ENCODE data around the gene VMP1. TPM values are rescaled to one million over a fixed set of nuclear protein-coding genes. Genes with fewer than 3 reads are reported as not detected.
A peak's percentile ranks its signal among the peaks of the same experiment; 100 is the strongest.

The VMP1 gene
- polyA plus RNA-seq, 2 of the 4 experiments (the other 2 are of a cell fraction), result 395 to 726 TPM

- WGBS (ENCODE audit: missing lambda C conversion rate), result 70% methylated on average over 1 of the region's 1 CpG
- POLR2A ChIA-PET, result no interaction called here
- TF ChIP-seq RCOR1 (IDR thresholded peaks at IDR 0.05; ENCODE audit: low read depth, low read length) (no peak), TFCP2L1 (CRISPR knock-in tag; IDR thresholded peaks at IDR 0.05) (no peak), RNF2 (IDR thresholded peaks at IDR 0.05; ENCODE audit: borderline replicate concordance, low read depth) (no peak), POLR2AphosphoS2 (conservative IDR thresholded peaks at IDR 0.05; ENCODE audit: low read length) (no peak), EP300 (IDR thresholded peaks at IDR 0.05) (no peak), SREBF2 (IDR thresholded peaks at IDR 0.05) (no peak), JUNB (IDR thresholded peaks at IDR 0.05) (no peak), RFX5 (IDR thresholded peaks at IDR 0.05) (no peak), HOXA7 (CRISPR knock-in tag; IDR thresholded peaks at IDR 0.05) (no peak), ZFP36 (IDR thresholded peaks at IDR 0.05; ENCODE audit: borderline replicate concordance, partially characterized antibody) (no peak), CBX2 (IDR thresholded peaks at IDR 0.05; ENCODE audit: borderline replicate concordance, low read depth) (no peak), RARB (CRISPR knock-in tag; IDR thresholded peaks at IDR 0.05) (no peak), GATA3 (IDR thresholded peaks at IDR 0.05; ENCODE audit: borderline replicate concordance) (no peak), CHD4 (IDR thresholded peaks at IDR 0.05; ENCODE audit: borderline replicate concordance) (no peak), EHF (CRISPR knock-in tag; IDR thresholded peaks at IDR 0.05) (no peak), ZNF302 (CRISPR knock-in tag; IDR thresholded peaks at IDR 0.05) (no peak), REST (IDR thresholded peaks at IDR 0.05) (no peak), HES2 (IDR thresholded peaks at IDR 0.05) (no peak), BHLHE40 (IDR thresholded peaks at IDR 0.05; ENCODE audit: low read depth, low read length) (no peak)
- DNase-seq (ENCODE audit: low read depth in 1 of 2, low spot score in 1 of 2), result no peak
- Histone ChIP-seq H3K9me3 (no peaks in the 10 kb centered on the region), H3K4me1 (peaks cover 41% of the 10 kb centered on the region), H3K4me2 (no peak overlapping the region), H3K27ac (no peak overlapping the region), H3K4me3 (no peak overlapping the region)
- CTCF ChIA-PET, result interaction anchor here (1.5 to 2.6 kb wide), 3 partner anchors 11 to 24 kb away, joined by 4 to 12 read pairs (median 5); partner anchors contain the start of gene VMP1
- 0 out of 6 replicates have a peak, but pooled peaks have one; percentile 9 to 11 for ATAC-seq
- no peak for FAIRE-seq
These were observed 15.6 kb downstream of the VMP1 start for GRCh38 chr17:59723041-59723440.

- POLR2A ChIA-PET, result no interaction called here
- FAIRE-seq, result no peak
- WGBS (ENCODE audit: missing lambda C conversion rate), result 87% methylated on average over 1 of the region's 1 CpG
- no peak; a peak in 1 of 6 replicates for ATAC-seq
- Histone ChIP-seq H3K9me3 (no peaks in the 10 kb centered on the region), H3K4me1 (peaks cover 47% of the 10 kb centered on the region), H3K4me2 (peak overlapping the region; percentile 2; the same call in 1 of the 3 replicates), H3K27ac (0 out of 6 replicates have a peak overlapping the region, but pooled peaks of 1 of the 2 experiments have one; percentile 12), H3K4me3 (no peak overlapping the region)
- DNase-seq (ENCODE audit: low read depth in 1 of 2, low spot score in 1 of 2), result no peak
- CTCF ChIA-PET, result interaction anchor here (1.2 to 1.6 kb wide), 2 partner anchors 12 to 30 kb away, joined by 3 to 4 read pairs; no protein-coding TSS in a partner anchor
- TF ChIP-seq MAFK (IDR thresholded peaks at IDR 0.05; ENCODE audit: partially characterized antibody), result peak; percentile 91
- no peak for TF ChIP-seq SREBF2 (IDR thresholded peaks at IDR 0.05)
These were observed 16.2 kb downstream of the VMP1 start for GRCh38 chr17:59723607-59724006.

- peaks cover 66% of the 10 kb centered on the region for H3K4me1 ChIP-seq
- H3K9me3 ChIP-seq, result no peaks in the 10 kb centered on the region
- no peak for DNase-seq (ENCODE audit: low read depth in 1 of 2, low spot score in 1 of 2)
- peak overlapping the region in 1 of 2 experiments; percentile 13; a peak in 1 of 6 replicates for H3K27ac ChIP-seq
- peak overlapping the region; percentile 57 for H3K4me2 ChIP-seq
- CTCF ChIA-PET, result interaction anchor here (1.5 to 2.4 kb wide), 4 partner anchors 21 to 189 kb away, joined by 3 to 9 read pairs (median 6); no protein-coding TSS in a partner anchor
- no peak for FAIRE-seq
- no peak for TF ChIP-seq EP300 (IDR thresholded peaks at IDR 0.05)
- peak; percentile 97 to 98 for TF ChIP-seq CEBPB (IDR thresholded peaks at IDR 0.05)
- TF ChIP-seq HES2 (IDR thresholded peaks at IDR 0.05), result peak; percentile 88
- TF ChIP-seq HOXA7 (CRISPR knock-in tag; IDR thresholded peaks at IDR 0.05), result no peak
- POLR2A ChIA-PET, result interaction anchor here (0.6 to 1.7 kb wide), 4 partner anchors 17 to 239 kb away, joined by 3 to 4 read pairs (median 3); partner anchors contain the start of genes PTRH2, RNFT1 and VMP1
- ATAC-seq, result no peak
- 10% methylated on average over 2 of the region's 2 CpGs for WGBS (ENCODE audit: missing lambda C conversion rate)
- H3K4me3 ChIP-seq, result no peak overlapping the region
These were observed 18.2 kb downstream of the VMP1 start for GRCh38 chr17:59725691-59726090.
